ENCODE measurements around the gene TENM3.

TENM3 gene

DNA sequence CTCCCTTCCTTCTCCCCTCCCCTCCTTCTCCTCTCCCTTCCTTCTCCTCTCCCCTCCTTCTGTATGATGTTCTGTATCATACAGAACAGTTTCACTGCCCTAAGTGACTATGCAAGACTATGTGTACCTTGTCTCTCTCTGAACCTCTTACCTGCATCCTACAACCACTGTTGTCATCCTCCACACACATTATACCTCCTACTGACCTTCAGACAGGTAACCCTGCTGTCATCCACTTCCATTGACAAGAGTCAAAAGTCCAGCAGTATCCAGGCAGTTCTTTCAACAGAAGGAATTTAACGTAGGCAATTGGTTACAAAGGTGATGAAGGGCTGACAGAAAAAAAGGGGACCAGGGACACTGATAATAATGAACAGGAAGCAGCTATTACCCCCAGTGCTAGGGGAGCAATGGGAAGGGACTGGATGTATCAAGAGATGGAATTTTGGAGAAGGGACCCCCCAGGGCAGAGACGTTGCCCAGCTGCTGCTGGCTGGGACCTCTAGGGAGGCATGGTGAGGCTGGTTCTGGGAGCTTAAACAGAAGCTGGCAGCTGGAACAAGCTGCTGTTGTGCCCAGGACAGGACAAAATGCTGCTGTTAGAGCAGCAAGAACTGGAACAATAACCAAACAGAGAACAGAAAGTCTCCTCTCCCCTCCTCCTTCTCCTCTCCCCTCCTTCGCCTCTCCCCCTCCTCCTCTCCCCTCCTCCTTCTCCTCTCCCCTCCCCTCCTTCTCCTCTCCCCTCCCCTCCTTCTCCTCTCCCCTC lies 589.3 kb downstream of the TENM3 start:
- no peak for TF ChIP-seq CTCF (IDR thresholded peaks at IDR 0.05; ENCODE audit: poor library complexity, severe bottlenecking)
- no peak for DNase-seq (ENCODE audit: low spot score)
- H3K36me3 ChIP-seq (ENCODE audit: low read depth), result no peaks in the 10 kb centered on the region
- H3K4me3 ChIP-seq (ENCODE audit: severe bottlenecking), result no peak overlapping the region
- no peak overlapping the region for H3K27ac ChIP-seq (ENCODE audit: poor library complexity, severe bottlenecking)
- H3K4me1 ChIP-seq (ENCODE audit: insufficient read depth, poor library complexity, severe bottlenecking), result no peaks in the 10 kb centered on the region
- peaks cover 4% of the 10 kb centered on the region for H3K9me3 ChIP-seq (ENCODE audit: severe bottlenecking)
- ATAC-seq (ENCODE audit: low read depth), result no peak; the same call in 2 of the 3 replicates
- H3K27me3 ChIP-seq (ENCODE audit: insufficient read depth, poor library complexity, severe bottlenecking), result no peaks in the 10 kb centered on the region

GRCh38 chr4:182835006-182835740 lies 592.0 kb downstream of the TENM3 start:
- H3K4me1 ChIP-seq (ENCODE audit: insufficient read depth, poor library complexity, severe bottlenecking), result no peaks in the 10 kb centered on the region
- no peak for ATAC-seq (ENCODE audit: low read depth)
- H3K4me3 ChIP-seq (ENCODE audit: severe bottlenecking), result no peak overlapping the region
- no peaks in the 10 kb centered on the region for H3K27me3 ChIP-seq (ENCODE audit: insufficient read depth, poor library complexity, severe bottlenecking)
- H3K9me3 ChIP-seq (ENCODE audit: severe bottlenecking), result peaks cover 4% of the 10 kb centered on the region
- no peak for DNase-seq (ENCODE audit: low spot score)
- H3K36me3 ChIP-seq (ENCODE audit: low read depth), result no peaks in the 10 kb centered on the region
- no peak overlapping the region for H3K27ac ChIP-seq (ENCODE audit: poor library complexity, severe bottlenecking)
- TF ChIP-seq CTCF (IDR thresholded peaks at IDR 0.05; ENCODE audit: poor library complexity, severe bottlenecking), result no peak

DNA sequence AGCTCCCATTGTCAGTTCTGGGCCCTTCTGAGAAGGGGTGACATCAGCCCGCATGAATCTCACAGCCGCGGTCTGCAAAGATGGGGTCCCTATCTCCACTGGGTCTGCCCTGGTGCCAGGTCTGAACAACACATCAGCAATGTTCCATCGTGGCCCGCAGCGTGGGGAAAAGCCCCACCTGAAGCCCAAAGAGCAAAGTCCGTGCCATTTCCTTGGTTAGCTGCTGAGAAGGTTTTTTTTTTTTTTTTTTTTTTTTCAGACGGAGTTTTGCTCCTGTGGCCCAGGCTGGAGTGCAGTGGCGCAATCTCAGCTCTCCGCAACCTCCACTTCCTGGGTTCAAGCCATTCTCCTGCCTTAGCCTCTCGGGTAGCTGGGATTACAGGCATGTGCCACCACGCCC lies 594.6 kb downstream of the TENM3 start:
- no peak for TF ChIP-seq CTCF (IDR thresholded peaks at IDR 0.05; ENCODE audit: poor library complexity, severe bottlenecking)
- Histone ChIP-seq H3K4me1 (ENCODE audit: insufficient read depth, poor library complexity, severe bottlenecking) (no peaks in the 10 kb centered on the region), H3K9me3 (ENCODE audit: severe bottlenecking) (no peaks in the 10 kb centered on the region), H3K27me3 (ENCODE audit: insufficient read depth, poor library complexity, severe bottlenecking) (no peaks in the 10 kb centered on the region), H3K36me3 (ENCODE audit: low read depth) (no peaks in the 10 kb centered on the region), H3K27ac (ENCODE audit: poor library complexity, severe bottlenecking) (no peak overlapping the region), H3K4me3 (ENCODE audit: severe bottlenecking) (no peak overlapping the region)
- ATAC-seq (ENCODE audit: low read depth) (no peak), DNase-seq (ENCODE audit: low spot score) (no peak)

DNA sequence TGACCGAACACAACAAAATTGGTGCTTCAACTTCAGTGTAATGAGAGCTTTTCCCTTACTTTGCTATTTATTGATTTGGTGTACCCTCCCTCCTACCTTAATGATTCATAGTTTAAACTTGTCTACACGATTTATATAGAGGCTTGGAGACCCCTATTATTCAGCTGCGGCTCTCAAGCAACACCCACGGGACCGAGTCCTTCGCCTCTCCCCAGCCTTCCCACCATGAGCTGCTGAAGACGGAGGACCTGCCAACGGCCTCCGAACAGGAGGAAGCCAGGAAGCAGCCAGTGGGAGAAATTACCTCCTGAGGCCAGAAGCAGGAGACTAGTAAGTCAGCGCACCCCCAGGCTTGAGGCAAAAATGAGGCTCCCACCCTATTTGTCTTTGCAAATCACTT lies 595.3 kb downstream of the TENM3 start:
- no peak for ATAC-seq (ENCODE audit: low read depth)
- DNase-seq (ENCODE audit: low spot score), result no peak
- H3K4me1 ChIP-seq (ENCODE audit: insufficient read depth, poor library complexity, severe bottlenecking), result no peaks in the 10 kb centered on the region

More for the DNA sequence above, 595.3 kb downstream of the TENM3 start:
- Histone ChIP-seq H3K27me3 (ENCODE audit: insufficient read depth, poor library complexity, severe bottlenecking) (no peaks in the 10 kb centered on the region), H3K27ac (ENCODE audit: poor library complexity, severe bottlenecking) (no peak overlapping the region), H3K36me3 (ENCODE audit: low read depth) (no peaks in the 10 kb centered on the region), H3K9me3 (ENCODE audit: severe bottlenecking) (no peaks in the 10 kb centered on the region), H3K4me3 (ENCODE audit: severe bottlenecking) (no peak overlapping the region)
- no peak for TF ChIP-seq CTCF (IDR thresholded peaks at IDR 0.05; ENCODE audit: poor library complexity, severe bottlenecking)

Measured in RWPE2 (cell line).